GM23338 (cell line): ENCODE data around the gene SCGN. TPM values are rescaled to one million over a fixed set of nuclear protein-coding genes. Genes with fewer than 3 reads are reported as not detected.
A peak's percentile ranks its signal among the peaks of the same experiment; 100 is the strongest.

Source experiments
- ATAC-seq: fragments of 200-7000 bp; cut with Tn5 transposase; 3 replicates; pipeline ENCODE4 v1.9.1; 2020
- DNase-seq: peaks from one replicate; pipeline ENCODE4 v3.0.0-alpha.2; 2015; ENCODE audit warnings: low spot score
- H2AFZ ChIP-seq: fragments of 200-600 bp; sonication (generic); 2 replicates; pipeline ENCODE4 v1.8.0; 2016; ENCODE audit warnings: antibody characterized with exemption, mild to moderate bottlenecking, moderate library complexity
- H3F3A ChIP-seq: fragments of 200-600 bp; sonication (generic); replicated peaks from 2 replicates; pipeline ENCODE4 v1.8.0; 2017; ENCODE audit warnings: antibody characterized with exemption, mixed run types, low read depth
- H3K27ac ChIP-seq: fragments of 200-600 bp; sonication (generic); 2 replicates; pipeline ENCODE4 v1.6.1; 2016; ENCODE audit warnings: low read depth
- H3K27me3 ChIP-seq: fragments of 200-600 bp; sonication (generic); 2 replicates; pipeline ENCODE4 v1.8.0; 2016; ENCODE audit warnings: mild to moderate bottlenecking, mixed run types, moderate library complexity; ENCODE audit not compliant: insufficient read depth
- H3K36me3 ChIP-seq: fragments of 200-600 bp; sonication (generic); 2 replicates; pipeline ENCODE4 v1.8.0; 2016; ENCODE audit warnings: mild to moderate bottlenecking; ENCODE audit not compliant: insufficient read depth
- H3K4me1 ChIP-seq: fragments of 200-600 bp; sonication (generic); 2 replicates; pipeline ENCODE4 v1.8.0; 2016; ENCODE audit warnings: mild to moderate bottlenecking, moderate library complexity; ENCODE audit not compliant: insufficient read depth
- H3K4me2 ChIP-seq: fragments of 200-600 bp; sonication (generic); 2 replicates; pipeline ENCODE4 v1.7.1; 2017; ENCODE audit warnings: mixed run types
- H3K4me3 ChIP-seq: fragments of 200-600 bp; sonication (generic); 2 replicates; pipeline ENCODE4 v1.6.1; 2016; ENCODE audit warnings: mixed run types
- H3K79me2 ChIP-seq: fragments of 200-600 bp; sonication (generic); replicated peaks from 2 replicates; pipeline ENCODE4 v1.8.0; 2017; ENCODE audit warnings: mild to moderate bottlenecking; ENCODE audit not compliant: insufficient read depth
- H3K9me2 ChIP-seq: fragments of 200-600 bp; sonication (generic); 2 replicates; pipeline ENCODE4 v1.8.0; 2017; ENCODE audit not compliant: insufficient read depth
- H4K20me1 ChIP-seq: fragments of 200-600 bp; sonication (generic); replicated peaks from 2 replicates; pipeline ENCODE4 v1.8.0; 2017; ENCODE audit warnings: mild to moderate bottlenecking; ENCODE audit not compliant: insufficient read depth
- H3K27ac Mint-ChIP-seq: 2 replicates; pipeline ENCODE4 v1.8.0; 2020; ENCODE audit warnings: inconsistent platforms, mild to moderate bottlenecking, moderate library complexity, mixed read lengths
- H3K27me3 Mint-ChIP-seq: 3 replicates; pipeline ENCODE4 v1.8.0; 2022; ENCODE audit warnings: low read depth, mild to moderate bottlenecking, moderate library complexity, mixed read lengths, inconsistent platforms; ENCODE audit not compliant: insufficient read depth, poor library complexity
- H3K36me3 Mint-ChIP-seq: 3 replicates; pipeline ENCODE4 v1.8.0; 2021; ENCODE audit warnings: low read depth, mild to moderate bottlenecking, inconsistent platforms, moderate library complexity, mixed read lengths
- H3K4me1 Mint-ChIP-seq: 3 replicates; pipeline ENCODE4 v1.8.0; 2020; ENCODE audit warnings: mild to moderate bottlenecking, inconsistent platforms, mixed read lengths
- H3K4me3 Mint-ChIP-seq: 3 replicates; pipeline ENCODE4 v1.8.0; 2021; ENCODE audit warnings: moderate library complexity, mild to moderate bottlenecking, inconsistent platforms, mixed read lengths
- H3K9me3 Mint-ChIP-seq: 3 replicates; pipeline ENCODE4 v1.8.0; 2020; ENCODE audit warnings: moderate library complexity, mild to moderate bottlenecking, inconsistent platforms, mixed read lengths
- CREB1 ChIP-seq: fragments of 250-450 bp; sonication (Bioruptor Pico); IDR thresholded peaks from 2 replicates; pipeline ENCODE4 v1.5.0; 2020; ENCODE audit warnings: low read depth, mild to moderate bottlenecking, moderate library complexity
- EZH2phosphoT487 ChIP-seq: fragments of 200-600 bp; sonication (generic); IDR thresholded peaks from one replicate; pipeline ENCODE4 v1.8.1; 2018; ENCODE audit warnings: antibody characterized with exemption; ENCODE audit not compliant: unreplicated experiment
- JUNB ChIP-seq: IDR thresholded peaks from one replicate; pipeline ENCODE4 v1.6.1; 2016; ENCODE audit warnings: antibody characterized with exemption; ENCODE audit not compliant: unreplicated experiment
- POLR2AphosphoS5 ChIP-seq: IDR thresholded peaks from 2 replicates; pipeline ENCODE4 v1.6.1; 2016; ENCODE audit warnings: antibody characterized with exemption, low read depth
- REST ChIP-seq: IDR thresholded peaks from one replicate; pipeline ENCODE4 v1.6.1; 2018; ENCODE audit warnings: antibody characterized with exemption; ENCODE audit not compliant: unreplicated experiment
- STAT1 ChIP-seq: IDR thresholded peaks from one replicate; pipeline ENCODE4 v1.6.1; 2016; ENCODE audit warnings: antibody characterized with exemption; ENCODE audit not compliant: unreplicated experiment
- ZNF114 ChIP-seq: fragments of 250-450 bp; sonication (Bioruptor Pico); IDR thresholded peaks from 2 replicates; pipeline ENCODE4 v1.5.0; 2020; ENCODE audit warnings: mild to moderate bottlenecking, moderate library complexity
- ZNF331 ChIP-seq: fragments of 250-450 bp; sonication (Bioruptor Pico); IDR thresholded peaks from 2 replicates; pipeline ENCODE4 v1.5.0; 2020; ENCODE audit warnings: low read depth, mild to moderate bottlenecking, moderate library complexity
- ZNF462 ChIP-seq: fragments of 250-450 bp; sonication (Bioruptor Pico); IDR thresholded peaks from 2 replicates; pipeline ENCODE4 v1.5.0; 2020; ENCODE audit warnings: mild to moderate bottlenecking, moderate library complexity
- polyA plus RNA-seq: library from polyadenylated mRNA; unstranded; fragments of >200 nt; fragmentation: Nextera tagmentation; extraction: Ambion mirVana; gene quantifications from 2 replicates; pipeline ENCODE4 v1.2.1, GENCODE V29; 2016
- total RNA-seq: library from RNA; depleted of rRNA; stranded (reverse); fragments of >200 nt; shearing (Covaris generic); gene quantifications from 2 replicates; pipeline ENCODE4 v1.2.3, GENCODE V29; 2014
- TF ChIP-seq, protein P1 (sequence below), 2 experiments: fragments of 200-600 bp in 1 of 2; sonication (generic) in 1 of 2; conservative IDR thresholded peaks; 2 replicates each; pipeline versions ENCODE4 v1.5.1 to v1.6.1; 2016 to 2017; ENCODE audit warnings: antibody characterized with exemption in 2 of 2, low read depth in 2 of 2, mild to moderate bottlenecking in 2 of 2, moderate library complexity in 1 of 2

SCGN gene
- total and polyA plus RNA-seq, 2 experiments from 2014 or later = not detected

- peaks cover 6% of the 10 kb centered on the region; the same call in 2 of the 3 replicates for H3K4me1 Mint-ChIP-seq
- H3K9me2 ChIP-seq = no peaks in the 10 kb centered on the region
- H3K27ac Mint-ChIP-seq = no peak overlapping the region
- H3K27me3 Mint-ChIP-seq = peaks cover 5% of the 10 kb centered on the region
- H2AFZ ChIP-seq = no peak overlapping the region
- H3K79me2 ChIP-seq = no peaks in the 10 kb centered on the region
- DNase-seq (no peak), ATAC-seq (no peak)
- no peaks in the 10 kb centered on the region for H3K27me3 ChIP-seq
- H3K4me3 ChIP-seq = no peak overlapping the region
- no peaks in the 10 kb centered on the region for H3F3A ChIP-seq
- H4K20me1 ChIP-seq = no peaks in the 10 kb centered on the region
- H3K36me3 Mint-ChIP-seq = peaks cover 4% of the 10 kb centered on the region; the same call in 2 of the 3 replicates
- H3K4me2 ChIP-seq = no peak overlapping the region
- TF ChIP-seq STAT1 = no peak
- no peaks in the 10 kb centered on the region for H3K4me1 ChIP-seq
- no peak overlapping the region for H3K27ac ChIP-seq
- H3K9me3 Mint-ChIP-seq = no peaks in the 10 kb centered on the region
- H3K36me3 ChIP-seq = no peaks in the 10 kb centered on the region; the same call in 1 of the 2 replicates
- H3K4me3 Mint-ChIP-seq = no peak overlapping the region
Measured at GRCh38 chr6:25603251-25603650, 48.8 kb upstream of the SCGN start.

DNA sequence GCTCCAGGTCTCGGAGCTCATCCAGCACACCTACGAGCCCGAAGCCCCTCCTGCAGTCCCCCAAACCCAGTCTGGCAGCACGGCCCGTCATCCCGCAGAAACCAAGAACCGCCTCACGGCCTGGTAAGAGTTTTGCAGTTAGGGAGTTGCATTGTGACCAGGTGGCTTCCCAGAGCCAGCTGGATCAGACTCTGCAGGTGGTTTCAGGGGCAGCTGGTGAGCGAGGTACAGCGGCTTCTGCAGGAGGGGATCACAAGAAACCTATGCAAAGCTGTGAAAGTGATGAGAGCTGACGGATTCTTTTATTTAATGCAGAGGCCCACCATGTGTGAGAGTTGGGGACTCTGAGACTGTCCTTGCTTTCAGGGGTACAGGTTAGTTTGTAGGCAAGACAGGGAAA, 45.9 kb upstream of the SCGN start:
- Mint-ChIP-seq H3K27ac (0 out of 2 replicates have a peak overlapping the region, but pooled peaks have one; percentile 51), H3K9me3 (no peaks in the 10 kb centered on the region), H3K36me3 (peaks cover 8% of the 10 kb centered on the region), H3K4me1 (no peaks in the 10 kb centered on the region), H3K27me3 (peaks cover 3% of the 10 kb centered on the region), H3K4me3 (no peak overlapping the region)
- Histone ChIP-seq H4K20me1 (no peaks in the 10 kb centered on the region), H3K79me2 (no peaks in the 10 kb centered on the region), H2AFZ (no peak overlapping the region), H3F3A (no peaks in the 10 kb centered on the region), H3K4me3 (no peak overlapping the region), H3K4me2 (no peak overlapping the region), H3K27ac (no peak overlapping the region), H3K4me1 (no peaks in the 10 kb centered on the region), H3K36me3 (no peaks in the 10 kb centered on the region; the same call in 1 of the 2 replicates), H3K9me2 (no peaks in the 10 kb centered on the region), H3K27me3 (no peaks in the 10 kb centered on the region)
- ATAC-seq = no peak
- DNase-seq = no peak
- no peak for TF ChIP-seq EZH2phosphoT487
- no peak for TF ChIP-seq ZNF462 (CRISPR knock-in tag)
- no peak for TF ChIP-seq JUNB
- TF ChIP-seq, protein P1, sequence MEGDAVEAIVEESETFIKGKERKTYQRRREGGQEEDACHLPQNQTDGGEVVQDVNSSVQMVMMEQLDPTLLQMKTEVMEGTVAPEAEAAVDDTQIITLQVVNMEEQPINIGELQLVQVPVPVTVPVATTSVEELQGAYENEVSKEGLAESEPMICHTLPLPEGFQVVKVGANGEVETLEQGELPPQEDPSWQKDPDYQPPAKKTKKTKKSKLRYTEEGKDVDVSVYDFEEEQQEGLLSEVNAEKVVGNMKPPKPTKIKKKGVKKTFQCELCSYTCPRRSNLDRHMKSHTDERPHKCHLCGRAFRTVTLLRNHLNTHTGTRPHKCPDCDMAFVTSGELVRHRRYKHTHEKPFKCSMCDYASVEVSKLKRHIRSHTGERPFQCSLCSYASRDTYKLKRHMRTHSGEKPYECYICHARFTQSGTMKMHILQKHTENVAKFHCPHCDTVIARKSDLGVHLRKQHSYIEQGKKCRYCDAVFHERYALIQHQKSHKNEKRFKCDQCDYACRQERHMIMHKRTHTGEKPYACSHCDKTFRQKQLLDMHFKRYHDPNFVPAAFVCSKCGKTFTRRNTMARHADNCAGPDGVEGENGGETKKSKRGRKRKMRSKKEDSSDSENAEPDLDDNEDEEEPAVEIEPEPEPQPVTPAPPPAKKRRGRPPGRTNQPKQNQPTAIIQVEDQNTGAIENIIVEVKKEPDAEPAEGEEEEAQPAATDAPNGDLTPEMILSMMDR (conservative IDR thresholded peaks at IDR 0.05; ENCODE audit: low read depth in 2 of 2) = no peak
- no peak for TF ChIP-seq ZNF331
- no peak for TF ChIP-seq STAT1
- TF ChIP-seq REST = no peak
- TF ChIP-seq ZNF114 (CRISPR knock-in tag) = no peak
- no peak for TF ChIP-seq POLR2AphosphoS5
- TF ChIP-seq CREB1 (CRISPR knock-in tag) = no peak
